Urothelium cell line (cell line): ENCODE data around the gene XPO4.
A peak's percentile ranks its signal among the peaks of the same experiment; 100 is the strongest.
"Not testable (repeated sequence)": the region's sequence is repeated elsewhere in the genome, so short reads cannot be mapped to it uniquely, and the experiment has no call there.

Source experiments
- DNase-seq: peaks from one replicate; pipeline ENCODE4 v3.0.0; 2011; ENCODE audit warnings: low spot score, mixed read lengths
- FAIRE-seq: peaks from 2 replicates; lab custom pipeline; 2011; peaks lifted over from hg19 to GRCh38; lab: Jason Lieb, UNC

Gene XPO4

GRCh38 chr13:20902438-20903163 lies at the start of gene XPO4:
Gene XPO4 (minus strand): TSS chr13:20902746. CDS start chr13:20902738, 8 bp downstream.
- DNase-seq: peak; percentile 85
- FAIRE-seq: no peak

GRCh38 chr13:20948001-20948400 lies 45.5 kb upstream of the XPO4 start:
- DNase-seq, FAIRE-seq: not testable (repeated sequence)

- DNase-seq (no peak), FAIRE-seq (no peak)
These were observed 43.4 kb upstream of the XPO4 start for GRCh38 chr13:20945952-20946383.

GRCh38 chr13:20942938-20943559 lies 40.5 kb upstream of the XPO4 start:
- DNase-seq: no peak
- no peak for FAIRE-seq

GRCh38 chr13:20940511-20940910 lies 38.0 kb upstream of the XPO4 start:
- not testable (repeated sequence) for DNase-seq, FAIRE-seq

- DNase-seq (no peak), FAIRE-seq (no peak)
These were observed 37.5 kb upstream of the XPO4 start for GRCh38 chr13:20940083-20940482.

GRCh38 chr13:20939662-20940061 lies 37.1 kb upstream of the XPO4 start:
- no peak for DNase-seq
- no peak for FAIRE-seq

- FAIRE-seq: no peak
- DNase-seq: no peak
These were observed 35.8 kb upstream of the XPO4 start for GRCh38 chr13:20938302-20938701.

GRCh38 chr13:20927596-20928257 lies 25.2 kb upstream of the XPO4 start:
- DNase-seq: no peak
- no peak for FAIRE-seq

GRCh38 chr13:20925395-20925790 lies 22.8 kb upstream of the XPO4 start:
- DNase-seq, FAIRE-seq: not testable (repeated sequence)

GRCh38 chr13:20924758-20925394 lies 22.3 kb upstream of the XPO4 start:
- DNase-seq (peak; percentile 25), FAIRE-seq (no peak)

- DNase-seq: no peak
- FAIRE-seq: no peak
These were observed 20.7 kb upstream of the XPO4 start for GRCh38 chr13:20923272-20923671.

GRCh38 chr13:20921572-20921971 lies 19.0 kb upstream of the XPO4 start:
- DNase-seq (no peak), FAIRE-seq (no peak)

GRCh38 chr13:20915676-20916075 lies 13.1 kb upstream of the XPO4 start:
- DNase-seq: not testable (repeated sequence)

GRCh38 chr13:20911037-20911436 lies 8.5 kb upstream of the XPO4 start:
- no peak for DNase-seq

More at GRCh38 chr13:20915676-20916075, 13.1 kb upstream of the XPO4 start:
- FAIRE-seq: not testable (repeated sequence)

GRCh38 chr13:20908714-20909497 lies 6.4 kb upstream of the XPO4 start:
- no peak for FAIRE-seq

More at GRCh38 chr13:20911037-20911436, 8.5 kb upstream of the XPO4 start:
- no peak for FAIRE-seq

GRCh38 chr13:20904908-20905307 lies 2.4 kb upstream of the XPO4 start:
- FAIRE-seq: no peak
- no peak for DNase-seq

More at GRCh38 chr13:20908714-20909497, 6.4 kb upstream of the XPO4 start:
- DNase-seq: no peak

- FAIRE-seq (no peak), DNase-seq (no peak)
These were observed 574 bp upstream of the XPO4 start for GRCh38 chr13:20903164-20903475.

- peak; percentile 16 for DNase-seq
- FAIRE-seq: no peak
These were observed 693 bp downstream of the XPO4 start for GRCh38 chr13:20901668-20902437.

- DNase-seq (no peak), FAIRE-seq (no peak)
These were observed 8.3 kb downstream of the XPO4 start for GRCh38 chr13:20894245-20894644.
